ENCODE measurements around the gene SLC38A1. TPM values are rescaled to one million over a fixed set of nuclear protein-coding genes. Genes with fewer than 3 reads are reported as not detected.
A peak's percentile ranks its signal among the peaks of the same experiment; 100 is the strongest.
"Not testable (repeated sequence)": the region's sequence is repeated elsewhere in the genome, so short reads cannot be mapped to it uniquely, and the experiment has no call there.

Gene SLC38A1
- total RNA-seq, 1 donor from 2014 or later = 157 TPM

DNA sequence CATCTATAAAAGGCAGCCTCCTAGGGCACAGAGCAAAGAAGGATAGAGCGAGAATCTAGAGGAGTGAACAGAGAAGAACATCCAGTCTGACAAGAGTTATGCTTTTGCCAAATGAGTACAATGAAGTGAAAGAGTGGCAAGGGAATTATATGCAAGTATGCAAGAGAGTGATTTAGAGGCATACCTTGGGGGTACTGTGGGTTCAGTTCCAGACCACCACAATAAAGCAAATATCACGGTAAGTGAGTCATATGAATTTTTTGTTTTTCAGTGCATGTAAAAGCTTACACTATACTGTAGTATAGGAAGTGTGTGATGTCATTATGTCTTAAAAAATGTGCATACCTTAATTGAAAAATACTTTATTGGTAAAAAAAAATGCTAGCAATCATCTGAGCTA is 101.4 kb downstream of the SLC38A1 start:
- DNase-seq (ENCODE audit: low read depth in 2 of 2) = no peak

- DNase-seq (ENCODE audit: low read depth in 2 of 2) = no peak
Observed at GRCh38 chr12:46165191-46165590, 103.7 kb downstream of the SLC38A1 start.

DNA sequence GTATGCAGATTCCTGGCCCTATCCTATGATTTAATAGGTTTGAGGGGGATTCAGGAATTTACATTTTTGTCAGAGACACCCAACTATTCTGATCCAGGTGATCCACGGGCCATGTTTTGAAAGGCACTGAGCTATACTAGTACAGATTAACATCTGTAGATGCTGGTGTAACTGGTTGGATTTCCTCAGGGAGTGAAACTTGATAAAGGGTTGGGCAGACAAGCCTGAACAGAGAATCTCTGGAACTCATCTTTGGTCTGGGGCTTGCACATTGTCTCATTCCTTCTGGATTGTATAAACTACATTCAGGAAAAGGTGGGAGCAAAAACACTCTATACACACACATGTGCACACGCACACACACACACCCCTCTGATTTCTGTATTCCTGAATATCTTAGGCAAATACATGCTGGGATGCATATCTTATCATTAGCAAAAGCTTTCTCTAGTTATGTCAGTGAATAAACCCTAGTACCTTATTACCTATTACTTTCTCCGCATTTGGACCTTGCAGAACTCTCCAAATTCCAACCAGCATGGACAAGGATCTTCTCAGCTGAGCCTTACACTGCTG is 104.6 kb downstream of the SLC38A1 start:
- DNase-seq (ENCODE audit: low read depth in 2 of 2) = no peak

- DNase-seq (ENCODE audit: low read depth in 2 of 2) = not testable (repeated sequence)
Observed at GRCh38 chr12:46162549-46163076, 106.2 kb downstream of the SLC38A1 start.

GRCh38 chr12:46160981-46161690 is 107.7 kb downstream of the SLC38A1 start:
- no peak for DNase-seq (ENCODE audit: low read depth in 2 of 2)

DNA sequence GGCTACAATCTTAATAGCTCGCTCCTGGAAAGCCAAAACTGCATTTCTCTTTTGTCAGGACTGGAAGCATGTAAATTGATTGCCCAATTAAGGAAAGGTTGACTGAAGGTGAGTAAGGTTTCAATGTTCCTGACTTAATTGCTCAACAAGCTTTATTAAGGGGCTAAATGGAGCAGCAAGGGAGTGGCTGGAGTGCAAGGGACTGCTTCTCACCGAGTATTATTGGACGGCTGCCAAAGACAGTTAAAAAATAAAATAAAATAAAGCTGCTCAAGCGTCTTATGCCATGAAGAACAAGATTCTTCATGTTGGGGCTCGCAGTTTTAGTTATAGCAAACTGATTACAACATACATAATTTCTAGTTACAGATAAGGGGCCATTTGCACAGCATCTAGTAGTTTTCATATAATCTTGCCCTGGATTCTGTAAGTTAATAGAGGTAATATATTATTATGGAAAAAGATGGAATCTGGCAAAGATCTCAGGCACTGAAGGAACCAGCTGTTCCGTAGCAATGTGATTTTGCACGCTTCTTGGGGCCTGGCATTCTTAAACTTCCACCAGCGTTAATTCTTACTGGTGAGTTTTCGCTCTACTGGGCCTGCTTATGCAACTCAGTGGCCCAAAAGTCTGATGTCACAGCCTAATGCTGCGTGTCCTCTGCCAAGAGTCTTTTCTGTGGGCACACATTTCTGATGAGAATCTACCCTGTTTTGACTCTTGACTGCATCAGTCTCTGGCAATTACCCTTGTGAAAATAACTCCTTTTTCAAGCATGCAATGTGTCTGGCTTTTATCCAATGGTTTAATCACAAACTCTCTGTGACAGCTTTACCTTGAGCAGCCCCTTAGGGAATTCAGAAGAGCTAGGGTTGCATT is 108.5 kb downstream of the SLC38A1 start:
- no peak for DNase-seq (ENCODE audit: low read depth in 2 of 2)

- DNase-seq (ENCODE audit: low read depth in 2 of 2) = no peak
Observed at GRCh38 chr12:46159309-46159901, 109.4 kb downstream of the SLC38A1 start.

DNA sequence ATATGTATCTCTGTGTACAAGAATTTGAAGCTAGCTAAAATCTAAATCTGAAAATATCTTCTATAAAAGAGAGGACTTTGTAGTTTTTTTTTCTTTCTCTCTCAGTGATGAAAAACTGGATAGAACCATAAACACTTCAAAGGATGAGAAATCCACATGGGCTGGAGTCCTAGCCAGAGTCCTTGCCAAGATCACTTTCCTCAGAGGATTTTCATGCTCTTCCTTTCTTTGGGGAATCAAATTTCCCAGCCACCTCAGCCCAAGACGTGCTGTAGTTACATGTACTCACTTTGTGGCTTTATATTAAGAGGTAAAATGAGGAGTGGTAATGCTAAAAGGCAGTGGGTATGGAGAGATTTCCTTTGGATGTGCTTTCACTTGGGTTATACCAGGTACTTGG is 110.3 kb downstream of the SLC38A1 start:
- no peak for DNase-seq (ENCODE audit: low read depth in 2 of 2)

DNA sequence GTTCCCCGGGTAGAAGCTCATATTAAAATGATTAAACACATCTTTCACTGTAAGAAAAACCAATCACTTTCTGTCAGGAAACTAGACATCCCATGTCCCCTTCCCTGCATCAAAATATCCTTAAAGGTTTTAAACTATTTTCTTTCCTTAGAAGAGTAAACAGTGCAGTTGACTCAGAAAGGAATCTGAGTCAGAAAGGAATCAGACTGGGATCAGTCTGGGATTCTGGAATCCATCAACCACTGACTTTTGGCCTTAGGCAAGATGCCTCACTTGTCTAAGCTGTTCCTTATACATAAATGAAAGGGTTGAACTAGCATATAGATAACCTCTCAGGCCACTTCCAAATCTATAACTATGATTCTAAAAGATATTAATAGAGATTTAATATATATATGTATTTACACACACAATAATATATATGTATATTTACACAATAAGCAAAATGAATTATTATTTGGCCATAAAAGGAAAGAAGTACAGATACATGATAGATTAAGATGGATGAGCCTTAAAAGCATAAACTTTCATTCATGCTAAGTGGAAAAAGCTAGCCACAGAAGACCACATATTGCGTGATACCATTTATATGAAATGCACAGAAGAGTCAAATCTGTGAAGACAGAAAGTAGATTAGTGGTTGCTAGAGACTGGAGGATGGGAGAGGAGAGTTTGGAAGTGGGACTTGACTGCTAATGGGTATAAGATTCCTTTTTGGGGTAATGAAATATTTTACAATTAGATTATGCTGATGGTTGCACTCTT is 114.4 kb downstream of the SLC38A1 start:
- peak in 1 of 2 donors; percentile 76 for DNase-seq (ENCODE audit: low read depth in 2 of 2)

- DNase-seq (ENCODE audit: low read depth in 2 of 2) = peak; percentile 57 to 66
Observed at GRCh38 chr12:46153268-46153872, 115.5 kb downstream of the SLC38A1 start.

- DNase-seq (ENCODE audit: low read depth in 2 of 2) = peak; percentile 73 to 95
Observed at GRCh38 chr12:46152456-46152855, 116.4 kb downstream of the SLC38A1 start.

GRCh38 chr12:46150735-46151134 is 118.1 kb downstream of the SLC38A1 start:
- DNase-seq (ENCODE audit: low read depth in 2 of 2) = no peak

DNA sequence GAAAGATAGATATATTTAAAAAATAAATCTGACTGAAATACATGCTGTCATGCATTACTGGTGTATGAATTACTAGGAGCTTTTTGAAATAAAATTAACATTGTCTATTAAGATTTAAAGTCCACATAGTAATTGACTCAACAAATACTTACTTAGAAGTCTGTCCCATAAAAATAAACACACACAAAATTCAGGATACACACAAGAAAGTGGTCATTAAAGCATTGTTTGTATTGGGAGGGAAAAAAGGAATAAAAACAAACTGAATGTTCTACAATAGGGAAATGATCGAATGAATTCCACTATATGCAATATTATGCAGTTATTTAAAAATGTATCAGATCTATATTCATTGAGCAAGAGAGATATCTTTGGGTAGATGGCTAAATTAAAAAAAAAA is 118.9 kb downstream of the SLC38A1 start:
- no peak for DNase-seq (ENCODE audit: low read depth in 2 of 2)

DNA sequence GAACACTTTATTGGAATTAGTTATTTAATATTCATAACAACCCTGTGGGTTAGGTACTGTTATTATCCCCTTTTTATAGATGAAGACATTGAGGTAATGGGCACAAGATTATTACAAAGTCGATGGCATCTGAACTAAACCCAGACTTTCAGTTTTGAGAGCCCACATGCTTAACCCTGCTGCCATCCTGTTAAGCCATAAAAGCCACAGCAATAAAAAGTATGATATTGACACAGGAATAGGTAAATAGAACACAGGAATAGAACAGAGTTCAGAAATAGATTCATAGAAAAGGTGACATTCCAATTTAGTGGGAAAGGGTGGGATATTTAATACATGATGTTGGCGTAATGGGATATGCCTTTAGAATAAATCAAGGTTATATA is 119.8 kb downstream of the SLC38A1 start:
- DNase-seq (ENCODE audit: low read depth in 2 of 2) = no peak

DNA sequence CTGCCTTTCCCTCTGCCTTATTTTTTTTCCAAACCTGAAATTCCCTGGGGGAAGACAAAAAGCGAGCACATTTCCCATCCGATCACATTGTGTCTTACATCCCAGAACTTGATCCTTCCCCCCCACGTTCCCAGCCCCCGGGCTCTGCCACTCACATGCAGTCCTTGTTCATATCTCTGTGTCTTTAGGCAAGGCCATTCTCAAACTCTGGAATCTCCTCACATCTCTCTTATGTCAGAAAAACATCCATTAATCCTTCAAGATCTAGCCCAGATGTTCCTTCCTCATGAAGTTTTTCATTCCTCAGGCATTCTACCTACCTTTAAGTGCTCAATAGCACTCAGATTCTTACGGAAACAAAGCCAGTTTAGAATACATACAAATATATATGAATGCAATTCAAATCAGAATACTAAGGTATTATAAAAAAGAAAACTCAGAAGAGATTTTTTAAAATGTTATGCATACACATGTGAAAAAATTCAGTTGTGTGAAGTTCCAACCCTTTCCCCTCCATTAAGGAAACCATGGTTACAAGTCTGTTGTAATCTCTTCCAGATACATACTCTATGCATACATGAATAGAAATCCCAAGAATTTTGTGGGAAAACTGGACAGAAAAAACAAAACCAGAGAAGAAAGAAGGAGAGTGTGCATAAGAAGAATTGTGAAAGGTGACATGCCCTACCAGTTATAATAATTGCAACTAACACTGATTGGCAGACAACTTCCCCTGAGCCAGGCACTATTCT is 120.3 kb downstream of the SLC38A1 start:
- no peak for DNase-seq (ENCODE audit: low read depth in 2 of 2)

- DNase-seq (ENCODE audit: low read depth in 2 of 2) = no peak
Observed at GRCh38 chr12:46147144-46147543, 121.7 kb downstream of the SLC38A1 start.

DNA sequence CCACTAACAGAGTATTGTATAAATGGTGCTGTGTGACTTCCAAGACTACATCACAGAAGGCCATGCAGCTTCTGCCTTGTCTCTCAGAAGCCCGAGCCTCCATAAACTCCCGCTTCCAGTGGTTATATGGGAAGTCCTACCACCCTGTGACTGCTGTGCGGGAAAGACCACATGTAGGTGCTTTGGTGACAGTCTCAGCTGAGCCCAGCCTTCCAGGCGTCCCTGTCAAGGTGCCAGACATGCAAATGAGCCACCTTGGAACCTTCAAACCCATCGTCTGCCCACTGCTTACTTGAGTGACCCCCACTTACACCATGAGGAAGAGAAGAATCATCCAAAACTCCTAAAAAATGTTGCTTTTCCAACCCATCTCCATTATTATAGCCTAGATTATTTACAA is 123.0 kb downstream of the SLC38A1 start:
- no peak for DNase-seq (ENCODE audit: low read depth in 2 of 2)

- DNase-seq (ENCODE audit: low read depth in 2 of 2) = no peak
Observed at GRCh38 chr12:46144433-46144832, 124.4 kb downstream of the SLC38A1 start.

- DNase-seq (ENCODE audit: low read depth in 2 of 2) = peak in 1 of 2 donors; percentile 72
Observed at GRCh38 chr12:46136249-46136648, 132.6 kb downstream of the SLC38A1 start.

DNA sequence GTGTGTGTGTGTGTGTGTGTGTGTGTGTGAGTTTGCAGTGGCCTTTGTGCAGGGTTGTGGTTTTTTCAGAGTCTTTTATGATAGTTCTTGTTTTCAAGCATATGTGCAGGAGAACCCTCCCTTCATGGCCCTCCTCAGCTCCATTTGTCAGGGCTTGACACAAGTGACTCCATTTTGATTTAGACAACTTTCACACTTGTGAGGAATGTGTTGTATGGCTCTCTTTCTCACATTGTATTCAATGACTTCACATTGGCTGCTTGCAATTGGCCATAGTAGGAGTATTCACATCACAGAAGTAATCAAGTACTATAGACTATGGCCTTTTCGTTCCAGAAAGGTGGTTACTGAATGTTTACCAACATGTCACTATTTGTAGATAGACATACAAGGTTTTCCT is 133.1 kb downstream of the SLC38A1 start:
- no peak for DNase-seq (ENCODE audit: low read depth in 2 of 2)

All from lung microvascular endothelial cell (primary cell).